ENCODE results near the gene GRM7.

The GRM7 gene

DNA sequence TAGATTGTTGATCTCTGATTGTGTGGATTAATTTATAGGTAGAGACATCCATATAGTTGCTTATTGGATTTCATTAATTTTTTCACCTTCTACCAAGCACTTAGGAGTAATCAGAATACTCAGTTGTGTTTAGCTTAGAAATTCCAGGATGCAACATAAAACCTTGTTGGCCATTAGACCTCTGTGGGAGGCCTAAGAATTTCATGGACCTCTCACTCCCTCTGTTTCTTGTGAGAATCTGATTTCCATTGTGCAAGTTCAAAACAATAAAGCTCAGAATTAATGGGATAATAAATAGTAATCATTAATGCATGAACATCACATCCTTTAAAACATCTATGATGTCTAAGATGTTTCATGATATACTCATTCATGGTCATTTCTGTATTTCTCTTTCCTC lies 332.4 kb downstream of the GRM7 start:
- Histone ChIP-seq H3K27ac (ENCODE audit: extremely low read depth, low read depth, low read length) (no peak overlapping the region), H3K4me1 (ENCODE audit: control insufficient read depth, insufficient read depth, low read length) (no peaks in the 10 kb centered on the region), H3K36me3 (ENCODE audit: control insufficient read depth in 2 of 2, insufficient read depth in 1 of 2, low read length in 2 of 2) (no peaks in the 10 kb centered on the region), H3K9me3 (ENCODE audit: control insufficient read depth, insufficient read depth, low read depth, low read length) (no peaks in the 10 kb centered on the region), H3K4me3 (ENCODE audit: low read depth, low read length) (no peak overlapping the region)
- CTCF ChIA-PET = no interaction called here
- TF ChIP-seq ZNF76 (tag by site-specific recombination; IDR thresholded peaks at IDR 0.05; ENCODE audit: borderline replicate concordance, low read depth) (no peak), ZFP69B (tag by site-specific recombination; IDR thresholded peaks at IDR 0.05) (no peak), ZNF549 (tag by site-specific recombination; IDR thresholded peaks at IDR 0.05) (no peak), ZNF48 (tag by site-specific recombination; IDR thresholded peaks at IDR 0.05) (no peak)
- POLR2A ChIA-PET = no interaction called here

DNA sequence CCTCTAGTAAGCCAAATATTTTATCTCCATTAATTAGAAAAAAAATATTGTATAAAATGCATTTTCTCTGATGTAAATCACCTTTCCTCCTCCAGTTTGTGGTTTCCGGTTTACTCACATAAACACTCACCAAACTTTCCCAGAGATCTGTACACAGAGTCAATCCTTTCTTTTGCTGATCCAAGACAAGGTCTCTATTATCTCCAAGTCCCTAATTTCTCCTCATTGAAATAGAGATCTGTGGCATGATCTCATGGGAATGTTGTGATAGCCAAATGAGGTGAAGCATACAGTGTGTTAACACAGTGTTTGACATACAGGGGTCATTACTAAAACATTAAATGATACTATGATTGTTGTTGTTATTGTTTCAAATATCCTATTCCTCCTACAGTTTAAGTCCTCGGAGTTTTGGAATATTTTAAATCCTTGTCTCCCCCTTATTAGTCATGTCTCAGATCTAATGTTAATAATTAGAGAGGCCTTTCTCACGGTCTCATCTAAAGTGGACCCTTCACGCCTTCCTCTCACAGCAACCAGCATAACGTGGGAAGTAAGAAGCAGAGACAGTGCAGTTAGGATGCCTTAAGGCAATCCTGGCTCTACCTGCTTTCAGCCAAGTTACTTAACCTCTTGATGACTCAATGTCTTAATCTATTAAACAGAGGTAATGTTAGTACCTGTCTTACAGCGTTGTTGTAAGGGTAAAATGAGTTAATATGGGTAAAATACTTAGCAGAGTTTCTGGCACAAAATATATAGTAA lies 333.3 kb downstream of the GRM7 start:
- CTCF ChIA-PET = no interaction called here
- no peaks in the 10 kb centered on the region for H3K36me3 ChIP-seq (ENCODE audit: control insufficient read depth in 2 of 2, insufficient read depth in 1 of 2, low read length in 2 of 2)
- no peaks in the 10 kb centered on the region for H3K4me1 ChIP-seq (ENCODE audit: control insufficient read depth, insufficient read depth, low read length)
- no peak overlapping the region for H3K27ac ChIP-seq (ENCODE audit: extremely low read depth, low read depth, low read length)
- H3K9me3 ChIP-seq (ENCODE audit: control insufficient read depth, insufficient read depth, low read depth, low read length) = no peaks in the 10 kb centered on the region
- H3K4me3 ChIP-seq (ENCODE audit: low read depth, low read length) = no peak overlapping the region
- POLR2A ChIA-PET = no interaction called here
- TF ChIP-seq ZNF510 (tag by site-specific recombination; IDR thresholded peaks at IDR 0.05; ENCODE audit: insufficient replicate concordance) = no peak
- no peak for TF ChIP-seq SETDB1 (IDR thresholded peaks at IDR 0.05; ENCODE audit: insufficient read length, low read length)
- no peak for TF ChIP-seq ZNF121 (tag by site-specific recombination; IDR thresholded peaks at IDR 0.05)
- TF ChIP-seq ZNF184 (tag by site-specific recombination; IDR thresholded peaks at IDR 0.05) = no peak
- TF ChIP-seq ZNF701 (tag by site-specific recombination; IDR thresholded peaks at IDR 0.05) = no peak
- no peak for TF ChIP-seq GFI1B (tag by site-specific recombination; IDR thresholded peaks at IDR 0.05)
- no peak for TF ChIP-seq ZNF274 (IDR thresholded peaks at IDR 0.05; ENCODE audit: low read length)
- no peak for TF ChIP-seq ZNF274 (tag by site-specific recombination; IDR thresholded peaks at IDR 0.05; ENCODE audit: borderline replicate concordance)
- no peak for TF ChIP-seq GLIS2 (tag by site-specific recombination; IDR thresholded peaks at IDR 0.05)
- TF ChIP-seq, protein P1, sequence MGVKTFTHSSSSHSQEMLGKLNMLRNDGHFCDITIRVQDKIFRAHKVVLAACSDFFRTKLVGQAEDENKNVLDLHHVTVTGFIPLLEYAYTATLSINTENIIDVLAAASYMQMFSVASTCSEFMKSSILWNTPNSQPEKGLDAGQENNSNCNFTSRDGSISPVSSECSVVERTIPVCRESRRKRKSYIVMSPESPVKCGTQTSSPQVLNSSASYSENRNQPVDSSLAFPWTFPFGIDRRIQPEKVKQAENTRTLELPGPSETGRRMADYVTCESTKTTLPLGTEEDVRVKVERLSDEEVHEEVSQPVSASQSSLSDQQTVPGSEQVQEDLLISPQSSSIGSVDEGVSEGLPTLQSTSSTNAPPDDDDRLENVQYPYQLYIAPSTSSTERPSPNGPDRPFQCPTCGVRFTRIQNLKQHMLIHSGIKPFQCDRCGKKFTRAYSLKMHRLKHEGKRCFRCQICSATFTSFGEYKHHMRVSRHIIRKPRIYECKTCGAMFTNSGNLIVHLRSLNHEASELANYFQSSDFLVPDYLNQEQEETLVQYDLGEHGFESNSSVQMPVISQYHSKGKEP (tag by site-specific recombination; IDR thresholded peaks at IDR 0.05) = no peak
- no peak for TF ChIP-seq TRIM28 (IDR thresholded peaks at IDR 0.05; ENCODE audit: borderline replicate concordance, low read length)
- no peak for TF ChIP-seq ZNF311 (tag by site-specific recombination; IDR thresholded peaks at IDR 0.05; ENCODE audit: borderline replicate concordance)
- no peak for TF ChIP-seq ZNF48 (tag by site-specific recombination; IDR thresholded peaks at IDR 0.05)
- no peak for TF ChIP-seq TCF7L2 (IDR thresholded peaks at IDR 0.05; ENCODE audit: borderline replicate concordance, low read depth, low read length)
- TF ChIP-seq, protein P2, sequence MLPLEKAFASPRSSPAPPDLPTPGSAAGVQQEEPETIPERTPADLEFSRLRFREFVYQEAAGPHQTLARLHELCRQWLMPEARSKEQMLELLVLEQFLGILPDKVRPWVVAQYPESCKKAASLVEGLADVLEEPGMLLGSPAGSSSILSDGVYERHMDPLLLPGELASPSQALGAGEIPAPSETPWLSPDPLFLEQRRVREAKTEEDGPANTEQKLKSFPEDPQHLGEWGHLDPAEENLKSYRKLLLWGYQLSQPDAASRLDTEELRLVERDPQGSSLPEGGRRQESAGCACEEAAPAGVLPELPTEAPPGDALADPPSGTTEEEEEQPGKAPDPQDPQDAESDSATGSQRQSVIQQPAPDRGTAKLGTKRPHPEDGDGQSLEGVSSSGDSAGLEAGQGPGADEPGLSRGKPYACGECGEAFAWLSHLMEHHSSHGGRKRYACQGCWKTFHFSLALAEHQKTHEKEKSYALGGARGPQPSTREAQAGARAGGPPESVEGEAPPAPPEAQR (tag by site-specific recombination; IDR thresholded peaks at IDR 0.05) = no peak
- TF ChIP-seq, protein P3, sequence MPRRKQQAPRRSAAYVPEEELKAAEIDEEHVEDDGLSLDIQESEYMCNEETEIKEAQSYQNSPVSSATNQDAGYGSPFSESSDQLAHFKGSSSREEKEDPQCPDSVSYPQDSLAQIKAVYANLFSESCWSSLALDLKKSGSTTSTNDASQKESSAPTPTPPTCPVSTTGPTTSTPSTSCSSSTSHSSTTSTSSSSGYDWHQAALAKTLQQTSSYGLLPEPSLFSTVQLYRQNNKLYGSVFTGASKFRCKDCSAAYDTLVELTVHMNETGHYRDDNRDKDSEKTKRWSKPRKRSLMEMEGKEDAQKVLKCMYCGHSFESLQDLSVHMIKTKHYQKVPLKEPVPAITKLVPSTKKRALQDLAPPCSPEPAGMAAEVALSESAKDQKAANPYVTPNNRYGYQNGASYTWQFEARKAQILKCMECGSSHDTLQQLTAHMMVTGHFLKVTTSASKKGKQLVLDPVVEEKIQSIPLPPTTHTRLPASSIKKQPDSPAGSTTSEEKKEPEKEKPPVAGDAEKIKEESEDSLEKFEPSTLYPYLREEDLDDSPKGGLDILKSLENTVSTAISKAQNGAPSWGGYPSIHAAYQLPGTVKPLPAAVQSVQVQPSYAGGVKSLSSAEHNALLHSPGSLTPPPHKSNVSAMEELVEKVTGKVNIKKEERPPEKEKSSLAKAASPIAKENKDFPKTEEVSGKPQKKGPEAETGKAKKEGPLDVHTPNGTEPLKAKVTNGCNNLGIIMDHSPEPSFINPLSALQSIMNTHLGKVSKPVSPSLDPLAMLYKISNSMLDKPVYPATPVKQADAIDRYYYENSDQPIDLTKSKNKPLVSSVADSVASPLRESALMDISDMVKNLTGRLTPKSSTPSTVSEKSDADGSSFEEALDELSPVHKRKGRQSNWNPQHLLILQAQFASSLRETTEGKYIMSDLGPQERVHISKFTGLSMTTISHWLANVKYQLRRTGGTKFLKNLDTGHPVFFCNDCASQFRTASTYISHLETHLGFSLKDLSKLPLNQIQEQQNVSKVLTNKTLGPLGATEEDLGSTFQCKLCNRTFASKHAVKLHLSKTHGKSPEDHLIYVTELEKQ (tag by site-specific recombination; IDR thresholded peaks at IDR 0.05; ENCODE audit: borderline replicate concordance) = no peak
- no peak for TF ChIP-seq SCRT1 (tag by site-specific recombination; IDR thresholded peaks at IDR 0.05; ENCODE audit: borderline replicate concordance)
- no peak for TF ChIP-seq ZNF843 (tag by site-specific recombination; IDR thresholded peaks at IDR 0.05)
- no peak for TF ChIP-seq ZNF707 (tag by site-specific recombination; IDR thresholded peaks at IDR 0.05)
- no peak for TF ChIP-seq ZEB2 (tag by site-specific recombination; IDR thresholded peaks at IDR 0.05)
